ENCODE results near the gene CEP290. TPM values are rescaled to one million over a fixed set of nuclear protein-coding genes. Genes with fewer than 3 reads are reported as not detected.

Gene CEP290
- total and polyA plus RNA-seq, 10 of the 15 experiments (the other 5 are each of a cell fraction or from before 2014, with no cell fraction given), result 4.8 to 15.7 (median 10.7) TPM

DNA sequence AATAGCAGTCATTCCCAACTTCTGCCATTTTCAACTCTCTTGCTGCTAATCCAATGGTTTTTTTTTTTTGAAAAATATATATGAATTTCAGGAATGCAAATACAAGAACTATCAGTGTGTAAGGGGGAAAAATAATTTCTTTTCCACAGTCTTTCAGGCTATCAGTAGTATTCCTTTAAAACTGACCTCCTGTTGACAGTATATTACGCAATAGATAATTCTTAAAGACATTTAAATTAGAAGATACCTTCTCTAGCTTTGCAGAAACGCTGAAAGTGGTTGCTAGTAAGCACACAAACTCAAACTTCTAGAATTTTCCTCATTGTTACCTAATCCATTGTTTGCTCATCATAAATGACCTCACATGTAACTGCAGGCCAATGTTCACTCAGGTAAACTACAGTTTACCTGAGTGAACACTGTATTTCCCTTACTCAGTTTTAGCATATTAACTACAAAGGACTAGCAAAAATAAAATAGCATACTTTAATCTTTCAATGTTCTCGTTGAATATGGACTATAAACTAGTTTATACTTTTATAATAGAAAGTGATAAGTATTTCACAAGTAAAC lies 112.7 kb downstream of the CEP290 start, which contains the start of gene C12orf50:
Gene C12orf50, minus strand, starts transcription at position 309 of the 573 bp plus-strand sequence. CDS start 2,439 bp downstream, outside the sequence.
- no peaks in the 10 kb centered on the region for H3K9me3 ChIP-seq (replicated peaks; ENCODE audit: control insufficient read depth, insufficient read depth, low read length)
- RAD21 ChIA-PET (ENCODE audit: unreplicated experiment), result no interaction called here
- POLR2A ChIA-PET, result no interaction called here
- H2AFZ ChIP-seq (ENCODE audit: control insufficient read depth, low read depth, low read length), result no peak within 1 kb of the TSS
- no peak for ATAC-seq
- in situ Hi-C loops (cut with MboI) (no loop called here), intact Hi-C loops (cut with micrococcal nuclease; ENCODE audit: unreplicated experiment) (no loop called here)
- H4K20me1 ChIP-seq (ENCODE audit: control insufficient read depth, insufficient read depth), result no peaks in the 10 kb centered on the region
- SMC1A ChIA-PET (ENCODE audit: uncharacterized antibody, unreplicated experiment), result no interaction called here
- no peaks in the 10 kb centered on the region for H3K27me3 ChIP-seq (replicated peaks in 1 of 2; ENCODE audit: control insufficient read depth in 2 of 2, insufficient read depth in 2 of 2, low read length in 1 of 2)
- CTCF ChIA-PET, result no interaction called here
- H3K79me2 ChIP-seq (ENCODE audit: control insufficient read depth, insufficient read depth, low read length), result no peaks in the 10 kb centered on the region
- H3K36me3 ChIP-seq (ENCODE audit: control insufficient read depth in 2 of 2, insufficient read depth in 2 of 2, low read length in 1 of 2), result no peaks in the 10 kb centered on the region
- H3K4me2 ChIP-seq (ENCODE audit: control insufficient read depth, insufficient read depth), result no peak within 1 kb of the TSS
- no TSS peak for BruUV-seq (replicated peaks)
- H3K27ac ChIP-seq (ENCODE audit: control insufficient read depth, insufficient read depth), result no peak within 1 kb of the TSS
- WGBS (ENCODE audit: insufficient coverage, insufficient replicate concordance, low lambda C conversion rate, missing lambda C conversion rate), result 2% methylated on average over 3 of the region's 3 CpGs
- no peak for TF ChIP-seq PML (IDR thresholded peaks at IDR 0.05; ENCODE audit: low read length)
- FAIRE-seq, result no peak
- DNase-seq (ENCODE audit: low read depth, low spot score), result no peak
- H3K9ac ChIP-seq (ENCODE audit: control insufficient read depth, insufficient read depth, low read length), result no peak within 1 kb of the TSS
- no peaks in the 10 kb centered on the region for H3K4me1 ChIP-seq (ENCODE audit: control insufficient read depth, insufficient read depth, low read length)
- no peak within 1 kb of the TSS for H3K4me3 ChIP-seq

DNA sequence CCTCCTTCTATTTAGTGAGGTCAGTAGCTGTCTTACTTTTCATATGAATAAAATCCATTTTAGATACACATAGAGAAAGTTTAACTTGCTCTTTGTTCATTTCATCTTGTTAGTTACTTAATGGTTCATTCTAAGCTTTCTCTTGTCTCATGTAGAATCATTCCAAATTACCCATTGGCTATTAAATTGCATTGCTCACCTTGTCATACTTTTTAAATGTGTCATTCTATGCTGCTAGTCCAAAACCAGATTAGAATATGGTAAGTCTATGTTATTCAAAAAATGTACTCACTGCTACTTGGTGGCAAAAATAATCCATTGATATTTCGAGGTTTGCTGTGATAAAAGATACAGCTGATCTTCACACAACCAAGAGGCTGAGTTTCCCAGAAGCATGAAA lies 115.7 kb downstream of the CEP290 start:
- in situ Hi-C loops (cut with MboI), result no loop called here
- POLR2A ChIA-PET, result no interaction called here
- no peak for FAIRE-seq

More for the DNA sequence above, 115.7 kb downstream of the CEP290 start:
- BruUV-seq (replicated peaks), result no TSS peak
- ATAC-seq (no peak), DNase-seq (ENCODE audit: low read depth, low spot score) (no peak)
- H2AFZ ChIP-seq (ENCODE audit: control insufficient read depth, low read depth, low read length), result no peak overlapping the region
- no peak overlapping the region for H3K4me3 ChIP-seq
- ChIA-PET CTCF (interaction anchor here (0.6 kb wide), 1 partner anchor 27 kb away, joined by 3 read pairs; no protein-coding TSS in a partner anchor), RAD21 (ENCODE audit: unreplicated experiment) (no interaction called here), SMC1A (ENCODE audit: uncharacterized antibody, unreplicated experiment) (interaction anchor here (2.8 kb wide), 1 partner anchor 23 kb away, joined by 7 read pairs; no protein-coding TSS in a partner anchor)
- TF ChIP-seq NFYA (IDR thresholded peaks at IDR 0.05; ENCODE audit: borderline replicate concordance, low read depth, low read length) (no peak), CREB1 (IDR thresholded peaks at IDR 0.05; ENCODE audit: low read depth) (no peak), PAX5 (IDR thresholded peaks at IDR 0.05; ENCODE audit: borderline replicate concordance, low read depth, low read length) (no peak), CBX3 (IDR thresholded peaks at IDR 0.05; ENCODE audit: borderline replicate concordance, low read depth) (no peak), GATAD2B (conservative IDR thresholded peaks at IDR 0.05; ENCODE audit: low read depth) (no peak), SMC3 (IDR thresholded peaks at IDR 0.05; ENCODE audit: borderline replicate concordance, low read length) (no peak)
- 0% methylated on average over 1 of the region's 1 CpG for WGBS (ENCODE audit: insufficient coverage, insufficient replicate concordance, low lambda C conversion rate, missing lambda C conversion rate)
- no peaks in the 10 kb centered on the region for H3K36me3 ChIP-seq (ENCODE audit: control insufficient read depth in 2 of 2, insufficient read depth in 2 of 2, low read length in 1 of 2)
- no peak overlapping the region for H3K4me2 ChIP-seq (ENCODE audit: control insufficient read depth, insufficient read depth)
- no peak overlapping the region for H3K9ac ChIP-seq (ENCODE audit: control insufficient read depth, insufficient read depth, low read length)
- H3K27me3 ChIP-seq (replicated peaks in 1 of 2; ENCODE audit: control insufficient read depth in 2 of 2, insufficient read depth in 2 of 2, low read length in 1 of 2), result no peaks in the 10 kb centered on the region
- intact Hi-C loops (cut with micrococcal nuclease; ENCODE audit: unreplicated experiment), result no loop called here
- H3K27ac ChIP-seq (ENCODE audit: control insufficient read depth, insufficient read depth), result no peak overlapping the region
- no peaks in the 10 kb centered on the region for H3K4me1 ChIP-seq (ENCODE audit: control insufficient read depth, insufficient read depth, low read length)
- no peaks in the 10 kb centered on the region for H3K79me2 ChIP-seq (ENCODE audit: control insufficient read depth, insufficient read depth, low read length)
- H3K9me3 ChIP-seq (replicated peaks; ENCODE audit: control insufficient read depth, insufficient read depth, low read length), result no peaks in the 10 kb centered on the region
- H4K20me1 ChIP-seq (ENCODE audit: control insufficient read depth, insufficient read depth), result no peaks in the 10 kb centered on the region

Data from GM12878 (cell line).